HG02852 (cell line): ENCODE measurements around the gene AHDC1.

Source experiments
- ATAC-seq: cut with Tn5 transposase; IDR thresholded peaks from one replicate; pipeline ENCODE4 v1.9.1; 2021; ENCODE audit warnings: mild to moderate bottlenecking, moderate library complexity; ENCODE audit not compliant: unreplicated experiment

Gene AHDC1

DNA sequence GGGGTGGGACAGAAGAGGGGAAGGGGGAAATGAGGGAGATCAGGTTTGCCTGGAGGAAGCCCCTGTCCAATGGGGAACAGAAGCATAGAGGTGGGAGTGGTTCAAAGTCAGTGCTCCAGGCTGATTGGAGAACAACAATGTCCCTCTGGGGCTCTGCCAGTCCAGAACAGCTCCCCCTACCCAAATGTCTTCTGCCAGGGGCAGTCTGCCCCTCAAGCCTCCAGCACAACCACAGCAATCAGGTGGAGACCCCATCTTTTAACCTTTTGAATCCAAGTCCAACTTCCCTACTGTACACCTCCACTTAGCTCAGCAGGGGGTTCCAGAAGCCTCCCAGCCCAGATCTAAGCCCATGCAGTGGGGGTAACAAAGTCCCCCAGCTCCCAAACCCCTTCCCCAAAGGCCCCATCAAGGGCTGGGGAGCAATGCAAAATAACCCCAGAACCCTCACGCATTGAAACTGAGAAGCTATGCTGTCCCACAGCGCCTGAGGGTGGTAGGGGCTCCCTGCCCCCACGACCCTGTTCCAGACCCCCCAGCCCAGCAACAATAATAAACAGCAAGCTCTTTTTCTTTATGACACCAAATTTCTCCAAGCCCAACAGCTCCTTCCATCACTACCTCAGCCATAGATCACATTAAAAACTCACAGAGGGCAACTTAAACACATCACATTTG is 3.3 kb downstream of the AHDC1 start:
- no peak for ATAC-seq

DNA sequence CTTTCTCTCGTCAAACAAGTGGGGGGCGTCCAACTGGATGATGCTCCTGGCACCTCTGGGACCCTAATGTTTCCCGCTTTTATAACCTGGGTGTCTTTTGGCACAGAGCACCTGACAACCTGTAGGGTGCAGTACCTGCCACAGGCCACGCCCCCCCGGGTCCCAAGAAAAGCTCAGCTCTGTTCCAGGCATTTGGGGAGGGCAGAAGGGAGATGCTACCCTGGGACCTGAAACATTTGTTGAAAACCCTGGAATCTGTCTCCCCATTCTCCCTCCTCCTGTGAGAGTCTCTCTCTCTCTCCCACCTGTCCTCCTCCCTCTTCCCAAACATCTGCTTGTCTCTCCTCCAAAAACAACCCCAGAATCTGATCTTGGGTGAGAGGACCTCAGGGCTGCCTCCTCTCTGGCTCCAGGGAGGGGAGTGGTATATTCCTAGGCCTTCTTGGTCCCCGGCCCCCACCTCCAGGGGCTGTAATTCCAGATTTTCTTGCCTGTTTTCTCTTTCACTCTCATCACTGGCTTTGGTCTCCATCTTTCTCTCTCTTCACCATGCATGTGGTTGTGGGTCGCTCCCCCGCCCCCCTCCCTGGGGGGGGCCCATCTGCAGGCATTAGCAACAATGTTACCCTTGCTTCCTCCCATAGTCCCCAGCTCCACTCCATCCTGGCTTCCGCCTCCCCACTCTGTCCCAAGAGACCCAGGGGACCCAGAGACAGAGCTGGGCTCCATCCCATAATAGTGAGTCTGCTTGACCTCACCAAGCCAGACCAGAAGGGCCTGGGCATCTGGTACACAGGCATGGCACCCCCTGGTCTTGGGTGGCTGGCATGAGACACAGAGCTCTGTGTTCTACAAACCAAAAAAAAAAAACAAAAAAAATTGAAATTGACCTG is 4.1 kb downstream of the AHDC1 start:
- no peak for ATAC-seq

DNA sequence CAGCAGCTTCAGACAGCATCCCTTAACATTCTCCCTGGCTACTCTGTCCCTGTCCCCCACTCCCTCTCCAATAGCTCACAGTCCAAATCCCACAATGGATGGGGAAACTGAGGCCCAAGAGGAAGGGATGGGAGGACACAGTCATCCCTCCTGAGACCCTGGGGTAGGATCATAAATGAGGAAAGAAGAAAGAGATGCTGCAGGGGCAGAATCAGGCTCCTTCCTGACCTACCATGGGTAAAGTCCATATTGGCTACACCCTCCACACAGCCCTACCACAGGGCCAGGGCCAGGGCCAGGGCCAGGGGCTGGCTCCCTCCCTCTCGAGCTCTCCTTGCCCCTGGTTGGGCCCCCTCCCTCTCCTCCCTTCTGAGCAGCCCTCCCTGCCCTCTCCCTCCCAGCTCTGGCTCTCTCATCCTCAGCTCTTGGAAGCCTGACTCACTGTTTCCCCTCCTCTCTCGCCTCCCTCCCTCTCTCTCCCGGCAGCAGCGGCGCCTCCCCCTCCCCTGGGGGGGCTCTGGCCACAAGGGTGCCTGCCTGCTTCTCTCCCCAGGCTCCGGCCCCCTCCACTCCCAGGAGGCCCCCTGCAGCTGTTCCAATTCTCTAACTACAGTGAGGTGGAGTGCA is 4.9 kb downstream of the AHDC1 start:
- ATAC-seq: no peak

DNA sequence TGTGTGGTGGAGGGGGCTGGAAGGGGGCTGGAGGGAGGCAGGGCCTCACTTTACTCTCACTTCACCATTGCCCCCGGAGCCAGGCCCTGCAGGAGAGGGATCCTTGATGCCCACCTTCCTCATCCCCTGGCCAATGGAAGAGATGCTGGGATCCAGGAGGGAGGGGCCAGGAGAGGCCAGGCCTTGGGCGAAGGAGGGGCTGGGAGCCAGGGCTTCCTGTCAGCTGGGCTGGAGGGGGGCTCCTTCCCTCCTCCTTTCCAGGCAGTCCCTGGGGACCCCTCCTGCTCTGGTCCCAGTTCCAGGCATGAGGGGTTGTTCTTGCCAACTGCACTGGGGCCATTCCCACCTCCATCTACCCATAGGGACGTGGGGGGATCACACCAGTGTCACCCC is 5.7 kb downstream of the AHDC1 start:
- ATAC-seq: no peak

DNA sequence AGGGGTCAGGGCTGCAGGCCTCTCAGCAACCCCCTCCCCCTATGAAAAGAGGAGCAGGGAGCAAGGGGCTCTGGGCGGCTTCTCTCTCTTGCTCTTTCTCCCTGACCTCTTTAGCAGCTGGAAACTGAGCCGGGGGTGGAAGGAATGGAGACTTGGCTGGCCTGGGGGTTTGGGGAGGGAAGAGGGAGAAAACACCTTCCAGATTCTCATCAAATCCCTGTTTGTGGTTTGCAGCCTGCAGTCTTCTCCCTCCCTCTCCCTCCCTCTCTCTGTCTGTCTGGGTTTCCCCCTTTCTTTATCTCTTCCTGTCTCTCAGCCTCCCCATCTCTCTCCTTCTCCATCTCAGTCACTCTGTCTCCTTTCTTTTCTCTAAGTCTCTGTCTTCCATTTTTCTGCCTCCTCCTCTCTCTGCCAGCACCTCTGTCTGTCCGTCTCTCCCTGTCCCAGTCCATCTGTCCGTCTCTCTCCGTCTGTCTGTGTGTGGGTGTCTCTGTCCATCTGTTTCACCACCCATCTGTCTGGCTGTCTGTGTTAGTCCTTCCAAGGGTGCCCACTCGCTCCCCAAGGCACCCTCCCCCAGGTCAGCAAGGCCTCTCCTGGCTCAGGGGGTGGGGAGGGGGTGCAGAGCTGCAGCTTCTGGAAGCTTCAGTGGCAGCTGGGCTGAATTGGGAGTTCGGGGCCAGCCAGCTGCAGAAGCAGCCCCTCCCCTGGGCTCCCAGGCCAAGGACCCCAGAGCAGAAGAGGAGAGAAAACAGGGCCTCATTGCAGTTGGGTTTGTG is 6.2 kb downstream of the AHDC1 start:
- no peak for ATAC-seq

DNA sequence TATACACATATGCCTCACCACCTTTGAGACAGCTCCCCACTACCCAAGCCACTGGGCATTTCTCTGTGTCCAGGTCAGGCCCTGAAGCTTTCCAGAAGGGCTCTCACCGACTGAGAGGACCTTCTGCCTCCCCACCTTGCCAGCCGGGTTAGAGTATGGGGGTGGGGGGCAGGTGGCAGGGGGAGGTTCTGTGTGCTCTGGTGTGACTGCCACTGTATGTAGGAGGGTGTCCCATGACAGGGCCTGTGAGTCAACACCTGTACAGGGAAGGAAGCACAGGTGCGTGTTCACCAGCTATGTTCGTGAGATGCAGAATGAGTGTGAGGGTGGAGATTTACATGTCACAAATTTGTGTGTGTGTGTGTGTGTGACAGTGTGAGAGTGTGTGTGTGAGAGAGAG is 7.0 kb downstream of the AHDC1 start:
- ATAC-seq: no peak

DNA sequence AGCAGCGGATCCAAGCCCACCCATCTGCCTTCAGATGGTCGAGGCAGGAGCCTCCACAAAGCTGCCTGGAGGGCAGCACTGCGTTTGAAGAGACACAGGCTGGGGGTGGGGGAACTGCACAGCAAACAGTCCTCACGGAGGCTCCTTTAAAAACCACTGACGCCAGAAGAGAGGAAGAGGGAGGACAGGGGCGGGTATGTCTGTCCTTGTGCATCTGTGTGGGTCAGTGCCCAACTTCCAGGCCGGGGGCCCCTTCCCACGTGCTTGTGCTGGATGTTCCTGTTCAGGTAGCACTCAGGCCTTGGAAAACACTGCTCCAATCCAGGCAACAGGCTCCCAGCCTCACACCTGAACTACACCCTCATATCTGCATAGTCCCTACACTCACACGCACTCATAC is 7.7 kb downstream of the AHDC1 start:
- ATAC-seq: no peak

DNA sequence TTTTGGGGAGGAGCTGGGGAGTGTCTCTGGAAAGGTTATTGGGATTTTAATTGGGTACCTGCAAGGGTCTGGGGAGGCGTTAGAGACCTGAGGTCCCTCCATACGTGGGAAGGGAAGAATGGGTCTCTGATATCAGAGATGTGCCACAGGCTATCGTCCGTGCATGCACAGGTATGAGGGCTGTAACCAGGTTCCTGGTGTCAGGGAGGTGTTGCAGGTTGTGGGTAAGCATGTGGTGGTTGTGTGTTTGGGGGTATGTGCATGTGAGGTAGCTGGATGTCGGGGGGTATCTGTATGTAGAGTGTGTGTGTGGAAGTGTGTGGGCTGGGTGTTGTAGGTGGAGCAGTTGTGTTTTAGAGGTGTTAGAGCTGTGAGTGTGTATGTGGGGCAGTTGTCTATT is 8.3 kb downstream of the AHDC1 start:
- ATAC-seq: no peak

DNA sequence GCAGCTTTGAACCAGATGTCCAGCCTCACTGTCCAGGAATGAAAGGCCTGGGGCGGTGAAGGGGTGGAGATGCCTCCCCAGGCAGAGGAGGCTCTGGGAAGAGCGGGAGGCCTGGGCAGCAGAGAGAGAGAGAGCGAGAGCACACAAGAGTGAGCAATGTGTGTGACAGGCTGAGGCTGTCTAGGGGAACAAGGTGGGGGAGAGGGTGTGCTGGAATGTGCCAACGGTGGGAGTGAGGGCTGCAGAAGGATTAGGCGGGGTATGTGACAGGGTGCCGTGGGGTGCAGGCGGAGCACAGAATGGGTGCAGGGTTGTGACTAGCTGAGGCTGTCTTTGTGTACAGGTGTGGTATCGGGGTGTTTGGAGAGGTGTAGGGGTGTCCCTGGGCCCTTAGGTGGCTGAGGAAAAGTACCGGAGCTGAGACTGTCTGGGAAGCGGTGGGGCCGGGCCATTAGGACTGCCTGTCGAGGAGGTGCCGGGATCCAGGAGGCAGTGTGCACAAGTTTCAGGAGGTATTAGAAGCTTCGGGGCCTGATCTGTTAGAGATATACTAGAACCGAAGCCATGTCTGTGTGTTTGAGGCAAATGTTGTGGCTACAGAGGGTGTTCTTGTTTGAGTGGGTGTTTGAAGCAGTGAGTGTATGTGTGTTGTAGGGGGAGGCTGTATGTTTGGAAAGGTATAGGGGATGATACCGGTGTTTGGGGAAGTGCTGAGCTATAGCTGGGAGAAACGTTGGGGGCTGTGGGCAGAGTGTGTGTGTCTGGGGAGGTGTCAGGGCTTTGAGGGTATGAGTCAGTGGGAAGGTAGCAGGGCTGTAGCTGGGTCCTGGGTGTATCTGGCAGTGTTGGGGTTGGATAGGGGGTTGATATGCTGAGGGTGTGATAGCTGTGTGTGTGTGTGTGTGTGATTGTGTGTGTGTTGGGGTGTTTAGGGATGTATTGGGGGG is 9.1 kb downstream of the AHDC1 start:
- no peak for ATAC-seq

DNA sequence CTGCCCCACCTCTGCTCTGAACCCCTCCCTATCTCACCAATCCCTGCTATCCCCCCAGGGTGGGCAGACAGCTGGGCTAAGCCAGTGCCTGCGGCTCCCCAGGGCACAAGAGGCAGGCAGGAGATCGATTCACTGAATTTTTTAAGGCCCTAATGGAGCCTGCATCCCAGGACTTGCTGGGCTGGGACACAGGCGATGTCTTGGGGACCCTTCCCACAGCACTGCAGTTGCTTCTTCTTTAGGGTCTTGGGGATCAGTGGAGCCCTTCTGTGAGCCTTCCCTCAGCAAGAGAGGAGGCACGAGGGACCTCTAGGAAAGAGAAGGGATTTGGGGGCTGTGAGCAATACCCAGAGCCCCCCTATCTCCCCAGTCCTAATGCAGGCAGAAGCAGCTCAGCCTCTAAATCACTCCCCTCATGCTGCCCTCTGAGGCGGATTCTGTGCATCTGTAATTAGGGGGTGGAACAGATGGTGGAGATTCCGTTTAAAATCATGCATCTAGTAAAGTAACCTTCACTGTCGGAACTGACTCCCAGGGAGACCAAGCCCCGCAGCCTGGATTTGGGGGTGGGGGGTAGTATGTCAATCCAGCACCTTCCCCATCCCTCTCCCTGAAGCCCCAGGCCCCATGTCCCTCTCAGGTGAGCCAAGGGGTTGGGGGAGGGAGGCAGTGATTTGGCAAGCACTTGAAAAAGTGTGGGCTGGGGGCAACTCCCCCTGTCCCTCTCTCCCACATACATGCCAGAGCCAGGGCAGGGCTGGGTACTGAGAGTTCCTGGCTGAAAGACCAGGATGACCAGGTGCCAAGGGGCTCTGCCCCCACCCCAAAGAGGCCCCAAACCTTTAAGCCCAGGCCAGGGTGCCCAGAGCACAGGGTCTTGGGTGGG is 10.0 kb downstream of the AHDC1 start:
- no peak for ATAC-seq

DNA sequence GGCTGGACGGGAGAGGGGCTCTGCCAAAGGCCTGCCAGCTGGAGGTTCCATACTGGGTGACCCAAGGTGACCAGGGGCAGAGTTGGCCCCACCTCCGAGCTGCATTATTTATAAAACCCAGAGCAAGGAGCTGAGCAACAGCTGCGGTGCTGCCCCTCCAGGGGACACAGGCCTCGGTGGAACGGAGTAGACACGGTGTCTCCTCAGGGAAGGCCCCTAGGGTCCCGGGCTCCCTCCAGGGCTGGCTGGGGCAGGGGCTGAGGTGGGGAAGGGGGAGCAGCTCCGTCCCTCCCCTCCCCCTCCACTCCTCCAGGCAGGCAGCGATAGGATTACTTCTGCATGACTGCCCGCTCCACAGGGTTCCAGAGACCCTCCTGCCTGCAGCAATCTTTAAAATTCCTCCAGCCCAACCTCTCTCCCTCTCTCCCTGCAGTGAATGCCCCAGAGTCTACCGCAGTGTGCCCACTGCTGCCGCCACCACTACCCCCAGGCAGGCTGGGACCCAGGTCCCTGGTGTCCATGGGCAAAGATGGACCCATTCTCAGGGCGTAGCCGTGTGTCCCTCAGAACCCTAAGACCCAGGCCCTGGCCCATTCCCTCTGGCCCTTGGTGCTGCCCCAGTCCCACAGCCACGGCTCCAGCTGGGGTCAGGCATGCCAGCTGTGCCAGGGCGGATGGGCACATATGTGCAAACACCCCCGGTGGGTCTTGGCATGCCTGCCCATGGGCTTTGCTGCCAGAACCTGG is 10.8 kb downstream of the AHDC1 start:
- ATAC-seq: no peak

DNA sequence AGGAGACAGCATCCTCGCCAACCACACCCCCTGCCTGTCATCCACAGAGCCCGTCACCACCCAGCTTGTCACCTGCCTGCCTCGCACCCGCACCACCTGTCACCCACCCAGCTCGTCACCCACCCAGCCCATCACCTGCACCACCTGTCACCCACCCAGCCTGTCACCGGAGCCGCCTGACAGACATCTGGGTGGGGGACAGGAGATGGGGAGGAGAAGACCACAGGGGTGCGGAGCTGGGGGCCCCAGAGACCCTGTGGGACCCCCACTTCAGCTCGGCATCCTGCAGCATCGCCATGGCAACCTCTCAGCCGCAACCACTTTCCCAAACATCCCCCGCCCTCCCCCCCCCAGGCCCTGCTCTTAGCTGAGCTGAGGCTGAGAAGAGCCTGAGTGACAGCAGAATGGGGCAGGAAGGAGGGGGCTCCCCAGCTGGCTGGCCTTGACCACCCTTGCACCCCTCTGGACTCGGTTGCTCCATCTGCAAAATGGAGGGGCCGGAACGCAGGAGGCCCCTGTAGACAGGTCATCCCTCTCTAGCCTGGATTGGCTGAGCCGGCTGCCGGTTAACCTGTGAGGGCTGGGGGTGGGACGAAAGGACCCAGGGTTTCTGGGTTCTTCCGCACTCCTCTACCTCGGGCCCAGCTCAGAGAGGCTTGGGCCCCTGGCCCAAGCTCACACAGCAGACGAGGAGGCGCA is 11.6 kb downstream of the AHDC1 start:
- no peak for ATAC-seq

DNA sequence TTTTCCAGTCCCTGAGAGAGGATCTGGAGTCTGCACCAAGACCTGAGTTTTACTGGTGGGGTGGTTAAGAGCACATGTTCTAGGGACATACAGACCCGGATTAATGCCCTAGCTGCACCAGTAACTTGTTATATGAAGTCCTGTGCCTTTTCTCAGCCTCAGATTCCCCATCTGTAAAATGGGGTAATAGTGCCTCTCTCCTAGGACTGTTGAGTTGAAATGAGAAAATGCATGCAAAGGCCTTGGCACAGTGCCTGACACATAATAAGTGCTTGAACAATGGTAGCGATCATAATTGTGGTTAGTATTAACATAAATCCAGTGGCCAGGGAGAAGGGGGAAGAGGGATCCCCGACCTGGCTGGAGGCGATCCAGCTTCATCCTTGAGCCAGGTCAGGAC is 12.3 kb downstream of the AHDC1 start:
- no peak for ATAC-seq

DNA sequence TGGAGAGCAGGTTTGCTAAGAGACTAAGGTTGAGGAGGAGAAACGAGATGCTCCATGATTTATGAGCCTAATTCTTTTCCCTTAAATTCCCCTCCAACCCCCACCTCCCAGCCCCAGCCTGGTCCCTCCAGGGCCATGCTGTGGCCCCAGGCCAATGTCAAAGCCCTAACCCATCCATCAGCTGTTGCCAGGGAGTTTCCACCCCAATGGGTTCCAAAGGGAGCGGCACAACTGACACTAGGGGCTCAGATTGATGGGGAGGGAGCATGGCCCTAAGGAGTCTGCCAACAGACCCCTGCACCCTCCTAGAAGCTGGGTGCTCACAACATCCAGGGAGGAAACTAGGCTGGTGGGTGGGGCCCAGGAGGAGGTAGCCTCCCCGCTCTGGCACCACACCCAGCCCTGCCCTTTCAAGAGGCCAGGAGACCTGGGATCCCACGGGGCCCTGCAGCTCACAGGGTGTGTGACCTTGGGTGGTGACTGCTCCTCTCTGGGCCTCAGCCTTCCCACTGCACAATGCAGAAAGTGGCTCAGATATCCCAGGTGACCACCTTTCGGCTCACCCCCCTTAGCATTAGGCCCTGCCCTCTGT is 12.9 kb downstream of the AHDC1 start:
- ATAC-seq: no peak

DNA sequence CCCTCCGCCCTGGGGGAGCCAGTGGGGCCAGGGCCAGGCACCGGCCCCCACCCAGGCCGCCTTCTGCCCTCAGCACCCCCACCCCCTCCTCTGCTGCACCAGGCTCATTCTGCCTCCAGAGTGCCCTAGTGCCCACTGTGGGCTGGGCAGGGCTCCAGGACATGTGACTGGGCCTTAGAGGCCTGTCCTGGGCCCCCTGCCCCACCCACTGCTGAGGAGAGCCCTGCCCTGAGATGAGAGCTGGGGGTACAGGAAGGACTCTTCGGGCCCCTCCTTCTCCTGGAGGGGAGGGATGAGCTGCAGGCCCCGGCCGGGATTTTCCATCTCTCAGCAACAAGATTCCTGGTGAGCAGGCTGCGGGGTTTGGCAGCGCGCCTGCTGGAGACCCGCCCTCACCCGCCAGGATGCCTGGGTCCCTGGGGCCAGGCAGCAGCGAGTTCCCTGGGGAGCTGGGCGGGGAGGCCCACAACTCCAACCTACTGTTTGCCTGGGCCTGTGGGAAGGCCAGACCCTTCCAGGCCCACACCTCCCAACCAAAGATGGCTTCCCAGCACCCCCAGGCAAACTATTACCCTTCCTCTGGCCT is 14.0 kb downstream of the AHDC1 start:
- no peak for ATAC-seq

DNA sequence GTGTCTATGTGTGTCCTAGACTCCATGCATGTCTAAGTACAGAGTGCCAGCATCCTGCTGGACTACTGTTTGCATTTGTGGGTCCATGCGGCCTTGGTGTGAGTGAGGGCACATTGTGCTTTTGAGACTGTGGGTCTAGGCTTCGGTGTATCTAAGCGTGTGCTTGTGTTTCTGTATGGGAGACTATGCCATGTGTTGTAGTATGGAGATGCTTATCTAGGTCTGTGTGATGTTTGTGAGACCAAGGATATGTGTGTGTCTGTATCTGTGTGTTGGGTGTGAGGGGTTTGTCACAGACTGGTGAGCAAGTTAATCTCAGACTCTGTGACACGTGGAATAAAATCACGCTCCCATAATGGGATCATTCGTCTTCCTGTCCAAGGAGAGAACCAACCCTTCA is 14.5 kb downstream of the AHDC1 start:
- ATAC-seq: no peak
